Stomach (tissue), 4 donors: Measurements from ENCODE around the gene KLHL14.

ENCODE experiments used
- CTCF ChIP-seq, 7 experiments: fragments of 450-650 bp in 4 of 7; fragments of 200-600 bp in 3 of 7; sonication (generic) in 3 of 7; IDR thresholded peaks; one replicate each; pipeline ENCODE4 v1.5.1; 2016 to 2019; ENCODE audit warnings: antibody characterized with exemption in 7 of 7, control low read depth in 2 of 7, mild to moderate bottlenecking in 1 of 7
- EP300 ChIP-seq: sonication (generic); formaldehyde crosslinking; IDR thresholded peaks from one replicate; pipeline ENCODE4 v1.6.1; 2017; ENCODE audit warnings: antibody characterized with exemption
- POLR2A ChIP-seq, 4 donors: fragments of 450-650 bp; IDR thresholded peaks; one replicate each; pipeline ENCODE4 v1.6.1; 2016; ENCODE audit warnings: antibody characterized with exemption in 4 of 4, control low read depth in 2 of 4, mild to moderate bottlenecking in 1 of 4, moderate library complexity in 1 of 4
- POLR2AphosphoS5 ChIP-seq, 3 donors: sonication (generic); formaldehyde crosslinking; IDR thresholded peaks; one replicate each; pipeline ENCODE4 v1.6.1; 2016; ENCODE audit warnings: antibody characterized with exemption in 3 of 3

DNA sequence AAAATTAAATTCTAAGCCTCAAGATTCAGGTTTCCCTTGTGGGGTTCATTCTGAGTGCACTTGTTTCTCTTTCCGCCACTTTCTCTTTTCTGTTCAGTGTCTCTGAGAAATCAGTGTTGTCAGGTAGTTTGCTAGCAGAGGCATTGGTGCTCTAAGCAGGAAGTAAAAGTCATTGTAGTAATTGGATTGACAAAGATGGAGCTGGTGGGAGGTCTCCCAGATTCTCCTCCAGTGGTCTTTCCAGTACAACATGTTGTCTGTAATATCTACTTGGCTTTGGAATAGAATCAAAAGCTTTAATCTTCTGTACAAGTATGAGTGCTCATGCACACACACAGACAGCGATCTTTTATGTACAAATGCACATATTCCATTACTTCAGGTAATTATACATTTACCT, 135.6 kb downstream of the KLHL14 start:
- TF ChIP-seq CTCF (IDR thresholded peaks at IDR 0.05) = no peak
- no peak for TF ChIP-seq POLR2AphosphoS5 (IDR thresholded peaks at IDR 0.05)
- no peak for TF ChIP-seq POLR2A (IDR thresholded peaks at IDR 0.05)
- no peak for TF ChIP-seq EP300
